ENCODE results near the gene DUSP10. TPM values are rescaled to one million over a fixed set of nuclear protein-coding genes. Genes with fewer than 3 reads are reported as not detected.

DUSP10 gene
- total RNA-seq, 2 experiments from 2014 or later: 2.6 to 4.4 TPM

GRCh38 chr1:221716713-221717484 is 25.0 kb downstream of the DUSP10 start:
- no peak overlapping the region for H3K4me2 ChIP-seq (ENCODE audit: low read length)
- ChIA-PET POLR2A (no interaction called here), CTCF (ENCODE audit: unreplicated experiment) (no interaction called here)
- DNase-seq (ENCODE audit: low spot score): no peak
- H3K27ac ChIP-seq (ENCODE audit: low read depth, low read length, poor library complexity, severe bottlenecking): no peak overlapping the region
- H3K9me2 ChIP-seq (ENCODE audit: insufficient read depth, low read length): no peaks in the 10 kb centered on the region
- H3K36me3 ChIP-seq (ENCODE audit: insufficient read depth, low read length): no peaks in the 10 kb centered on the region
- no TSS peak for BruUV-seq (replicated peaks)
- no peaks in the 10 kb centered on the region for H4K20me1 ChIP-seq (ENCODE audit: insufficient read depth, low read length)
- no peaks in the 10 kb centered on the region for H3K79me2 ChIP-seq (ENCODE audit: insufficient read depth, low read depth, low read length)
- no peaks in the 10 kb centered on the region for H3K9me3 ChIP-seq (ENCODE audit: low read length)
- H3K4me1 ChIP-seq (ENCODE audit: insufficient read depth, low read length, poor library complexity, severe bottlenecking): no peaks in the 10 kb centered on the region
- no peak overlapping the region for H2AFZ ChIP-seq (ENCODE audit: low read length)
- H3K4me3 ChIP-seq (ENCODE audit: low read depth, low read length, poor library complexity, severe bottlenecking): no peak overlapping the region
- TF ChIP-seq, protein P1, sequence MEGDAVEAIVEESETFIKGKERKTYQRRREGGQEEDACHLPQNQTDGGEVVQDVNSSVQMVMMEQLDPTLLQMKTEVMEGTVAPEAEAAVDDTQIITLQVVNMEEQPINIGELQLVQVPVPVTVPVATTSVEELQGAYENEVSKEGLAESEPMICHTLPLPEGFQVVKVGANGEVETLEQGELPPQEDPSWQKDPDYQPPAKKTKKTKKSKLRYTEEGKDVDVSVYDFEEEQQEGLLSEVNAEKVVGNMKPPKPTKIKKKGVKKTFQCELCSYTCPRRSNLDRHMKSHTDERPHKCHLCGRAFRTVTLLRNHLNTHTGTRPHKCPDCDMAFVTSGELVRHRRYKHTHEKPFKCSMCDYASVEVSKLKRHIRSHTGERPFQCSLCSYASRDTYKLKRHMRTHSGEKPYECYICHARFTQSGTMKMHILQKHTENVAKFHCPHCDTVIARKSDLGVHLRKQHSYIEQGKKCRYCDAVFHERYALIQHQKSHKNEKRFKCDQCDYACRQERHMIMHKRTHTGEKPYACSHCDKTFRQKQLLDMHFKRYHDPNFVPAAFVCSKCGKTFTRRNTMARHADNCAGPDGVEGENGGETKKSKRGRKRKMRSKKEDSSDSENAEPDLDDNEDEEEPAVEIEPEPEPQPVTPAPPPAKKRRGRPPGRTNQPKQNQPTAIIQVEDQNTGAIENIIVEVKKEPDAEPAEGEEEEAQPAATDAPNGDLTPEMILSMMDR (conservative IDR thresholded peaks at IDR 0.05; ENCODE audit: low read length): no peak
- TF ChIP-seq EZH2phosphoT487 (IDR thresholded peaks at IDR 0.05; ENCODE audit: borderline replicate concordance, low read depth, low read length): no peak
- intact Hi-C loops (cut with micrococcal nuclease; ENCODE audit: unreplicated experiment): no loop called here

GRCh38 chr1:221715321-221716169 is 26.3 kb downstream of the DUSP10 start:
- no peaks in the 10 kb centered on the region for H4K20me1 ChIP-seq (ENCODE audit: insufficient read depth, low read length)
- H2AFZ ChIP-seq (ENCODE audit: low read length): no peak overlapping the region
- no peak overlapping the region for H3K4me2 ChIP-seq (ENCODE audit: low read length)
- no peak for DNase-seq (ENCODE audit: low spot score)
- POLR2A ChIA-PET: interaction anchor here (0.5 to 1.3 kb wide), 3 partner anchors 14 to 412 kb away, joined by 3 to 4 read pairs (median 3); no protein-coding TSS in a partner anchor
- H3K27ac ChIP-seq (ENCODE audit: low read depth, low read length, poor library complexity, severe bottlenecking): no peak overlapping the region
- H3K4me1 ChIP-seq (ENCODE audit: insufficient read depth, low read length, poor library complexity, severe bottlenecking): no peaks in the 10 kb centered on the region
- H3K4me3 ChIP-seq (ENCODE audit: low read depth, low read length, poor library complexity, severe bottlenecking): no peak overlapping the region
- H3K9me3 ChIP-seq (ENCODE audit: low read length): no peaks in the 10 kb centered on the region
- no peaks in the 10 kb centered on the region for H3K36me3 ChIP-seq (ENCODE audit: insufficient read depth, low read length)
- intact Hi-C loops (cut with micrococcal nuclease; ENCODE audit: unreplicated experiment): no loop called here
- H3K9me2 ChIP-seq (ENCODE audit: insufficient read depth, low read length): no peaks in the 10 kb centered on the region
- H3K79me2 ChIP-seq (ENCODE audit: insufficient read depth, low read depth, low read length): no peaks in the 10 kb centered on the region
- TF ChIP-seq, protein P1 (conservative IDR thresholded peaks at IDR 0.05; ENCODE audit: low read length): no peak
- TF ChIP-seq EZH2phosphoT487 (IDR thresholded peaks at IDR 0.05; ENCODE audit: borderline replicate concordance, low read depth, low read length): no peak
- no TSS peak for BruUV-seq (replicated peaks)
- CTCF ChIA-PET (ENCODE audit: unreplicated experiment): no interaction called here

All from OCI-LY7 (cell line).